ENCODE data around the gene C14orf93. TPM values are rescaled to one million over a fixed set of nuclear protein-coding genes. Genes with fewer than 3 reads are reported as not detected.
"Not testable (repeated sequence)": the region's sequence is repeated elsewhere in the genome, so short reads cannot be mapped to it uniquely, and the experiment has no call there.

The C14orf93 gene
- total and polyA plus RNA-seq, 5 donors from 2014 or later = 4.7 to 8.5 (median 7.1) TPM

DNA sequence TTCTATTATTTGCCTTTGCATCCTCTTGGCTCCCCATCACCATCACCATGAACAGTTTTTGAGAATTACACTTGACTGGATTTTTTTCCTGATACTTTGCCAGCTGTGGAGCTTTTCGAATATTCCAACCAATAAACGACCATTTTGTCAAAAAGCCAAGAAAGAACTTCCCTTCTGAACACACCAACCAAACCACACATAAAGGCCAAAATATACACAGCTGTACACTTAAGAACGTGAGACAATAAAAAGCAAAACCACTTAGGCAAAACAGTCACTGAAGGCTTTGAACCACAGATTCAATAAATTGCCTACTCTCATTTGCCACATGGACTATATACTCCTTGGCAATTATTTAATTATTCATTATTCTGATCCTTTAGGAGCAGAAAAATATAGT lies 1.1 kb downstream of the C14orf93 start:
- H3K4me1 Mint-ChIP-seq = peaks cover 15 to 51% (median 34%) of the 10 kb centered on the region in 4 donors
- peak overlapping the region; percentile 76 to 97 (median 92) for H3K4me3 Mint-ChIP-seq

DNA sequence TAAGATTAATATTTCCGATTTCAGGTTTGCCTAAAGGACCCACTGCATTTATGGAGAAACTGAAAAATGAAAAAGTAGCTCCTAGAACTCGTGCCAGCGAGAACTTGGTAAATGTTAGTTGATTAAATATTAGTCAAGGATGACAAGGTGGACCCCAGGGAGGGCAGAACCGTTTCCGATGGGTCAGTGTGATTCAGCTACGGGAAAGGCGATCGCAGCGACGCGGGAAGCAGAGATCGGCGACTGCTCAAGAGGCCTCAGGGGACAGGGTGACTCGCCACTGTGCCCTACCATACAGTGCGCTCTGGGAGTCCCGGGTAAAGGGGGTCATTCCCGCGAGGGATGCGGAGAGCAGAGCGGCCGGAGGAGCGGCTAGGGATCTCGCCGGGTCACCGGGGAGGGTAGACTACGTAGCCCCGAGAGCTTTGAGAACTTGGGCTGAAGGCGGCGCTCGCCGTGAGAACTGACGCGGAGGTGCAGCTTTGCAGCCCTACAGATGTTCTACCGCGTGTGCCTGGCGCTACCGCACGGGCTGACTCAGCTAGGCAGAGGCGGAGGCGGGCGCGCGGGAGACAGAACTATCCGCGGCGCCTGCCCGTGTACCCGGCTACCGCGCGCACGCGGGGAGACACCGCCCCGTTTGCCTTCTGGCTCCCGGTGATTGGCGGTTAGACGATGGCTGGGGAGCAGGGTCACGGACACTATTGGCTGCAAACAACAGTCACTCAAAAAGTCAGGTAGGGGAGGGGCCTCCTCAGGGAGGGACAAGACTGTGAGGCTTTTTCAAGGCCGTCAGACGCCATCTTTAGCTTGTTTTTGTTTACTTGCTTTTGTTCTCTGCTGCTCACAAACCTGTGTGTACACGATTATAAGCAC lies 3.2 kb downstream of the C14orf93 start:
- DNase-seq = peak; percentile 95 to 99 (median 98)
- Histone ChIP-seq H3K36me3 (ENCODE audit: control insufficient read depth, insufficient read depth, low read length) (no peaks in the 10 kb centered on the region), H3K4me1 (ENCODE audit: control insufficient read depth, insufficient read depth, low read length, poor library complexity, severe bottlenecking) (peaks cover 30% of the 10 kb centered on the region), H3K27ac (ENCODE audit: insufficient read depth, low read length, poor library complexity, severe bottlenecking) (peak overlapping the region; percentile 87), H3K4me3 (ENCODE audit: low read depth, low read length) (peak overlapping the region; percentile 93), H3K9me3 (ENCODE audit: control insufficient read depth in 2 of 2, low read length in 2 of 2) (no peaks in the 10 kb centered on the region), H3K27me3 (ENCODE audit: control insufficient read depth, insufficient read depth, low read length) (no peaks in the 10 kb centered on the region)
- Mint-ChIP-seq H3K27me3 (no peaks in the 10 kb centered on the region), H3K9me3 (no peaks in the 10 kb centered on the region), H3K4me1 (peaks cover 15 to 51% (median 34%) of the 10 kb centered on the region in 4 donors), H3K4me3 (peak overlapping the region; percentile 91 to 99 (median 95)), H3K36me3 (no peaks in the 10 kb centered on the region), H3K27ac (peak overlapping the region; percentile 98 to 99 (median 99))
- peak; percentile 96 for ATAC-seq (ENCODE audit: low read depth in 2 of 2)

More for the DNA sequence above, 1.1 kb downstream of the C14orf93 start:
- H3K27me3 Mint-ChIP-seq = no peaks in the 10 kb centered on the region
- no peaks in the 10 kb centered on the region for H3K36me3 ChIP-seq (ENCODE audit: control insufficient read depth, insufficient read depth, low read length)
- H3K9me3 Mint-ChIP-seq = no peaks in the 10 kb centered on the region
- H3K36me3 Mint-ChIP-seq = no peaks in the 10 kb centered on the region
- no peaks in the 10 kb centered on the region for H3K27me3 ChIP-seq (ENCODE audit: control insufficient read depth, insufficient read depth, low read length)
- peaks cover 30% of the 10 kb centered on the region for H3K4me1 ChIP-seq (ENCODE audit: control insufficient read depth, insufficient read depth, low read length, poor library complexity, severe bottlenecking)
- DNase-seq = peak in 1 of 3 donors; percentile 26
- no peak overlapping the region for H3K27ac ChIP-seq (ENCODE audit: insufficient read depth, low read length, poor library complexity, severe bottlenecking)
- no peak for ATAC-seq (ENCODE audit: low read depth in 2 of 2)
- peak overlapping the region; percentile 24 to 99 (median 87) for H3K27ac Mint-ChIP-seq
- peak overlapping the region; percentile 97 for H3K4me3 ChIP-seq (ENCODE audit: low read depth, low read length)
- H3K9me3 ChIP-seq (ENCODE audit: control insufficient read depth in 2 of 2, low read length in 2 of 2) = no peaks in the 10 kb centered on the region

DNA sequence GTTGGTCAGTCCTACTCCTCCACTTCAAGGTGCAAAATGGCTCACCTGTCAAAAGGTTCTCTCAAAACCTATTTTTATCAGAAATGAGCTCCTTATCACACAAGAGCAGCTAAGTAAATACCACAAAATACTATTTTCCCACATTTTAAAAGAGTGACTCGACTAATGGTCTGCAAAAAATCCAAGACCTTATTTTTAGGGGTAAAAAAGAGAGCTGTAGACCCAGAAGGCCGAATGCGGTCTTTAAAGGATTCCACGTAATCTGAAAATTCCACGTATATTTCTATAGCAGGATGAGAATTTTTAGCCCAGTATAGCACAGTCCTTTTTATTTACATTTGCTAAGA lies 3.8 kb downstream of the C14orf93 start:
- H3K4me3 Mint-ChIP-seq = peak overlapping the region; percentile 91 to 99 (median 95)
- Histone ChIP-seq H3K4me1 (ENCODE audit: control insufficient read depth, insufficient read depth, low read length, poor library complexity, severe bottlenecking) (peaks cover 30% of the 10 kb centered on the region), H3K9me3 (ENCODE audit: control insufficient read depth in 2 of 2, low read length in 2 of 2) (no peaks in the 10 kb centered on the region), H3K27me3 (ENCODE audit: control insufficient read depth, insufficient read depth, low read length) (no peaks in the 10 kb centered on the region), H3K4me3 (ENCODE audit: low read depth, low read length) (peak overlapping the region; percentile 93), H3K36me3 (ENCODE audit: control insufficient read depth, insufficient read depth, low read length) (no peaks in the 10 kb centered on the region), H3K27ac (ENCODE audit: insufficient read depth, low read length, poor library complexity, severe bottlenecking) (peak overlapping the region; percentile 87)
- H3K4me1 Mint-ChIP-seq = peaks cover 13 to 51% (median 32%) of the 10 kb centered on the region in 4 donors
- H3K9me3 Mint-ChIP-seq = no peaks in the 10 kb centered on the region
- H3K36me3 Mint-ChIP-seq = no peaks in the 10 kb centered on the region
- H3K27ac Mint-ChIP-seq = peak overlapping the region; percentile 98 to 99 (median 99)
- no peaks in the 10 kb centered on the region for H3K27me3 Mint-ChIP-seq
- DNase-seq (no peak), ATAC-seq (ENCODE audit: low read depth in 2 of 2) (no peak)

DNA sequence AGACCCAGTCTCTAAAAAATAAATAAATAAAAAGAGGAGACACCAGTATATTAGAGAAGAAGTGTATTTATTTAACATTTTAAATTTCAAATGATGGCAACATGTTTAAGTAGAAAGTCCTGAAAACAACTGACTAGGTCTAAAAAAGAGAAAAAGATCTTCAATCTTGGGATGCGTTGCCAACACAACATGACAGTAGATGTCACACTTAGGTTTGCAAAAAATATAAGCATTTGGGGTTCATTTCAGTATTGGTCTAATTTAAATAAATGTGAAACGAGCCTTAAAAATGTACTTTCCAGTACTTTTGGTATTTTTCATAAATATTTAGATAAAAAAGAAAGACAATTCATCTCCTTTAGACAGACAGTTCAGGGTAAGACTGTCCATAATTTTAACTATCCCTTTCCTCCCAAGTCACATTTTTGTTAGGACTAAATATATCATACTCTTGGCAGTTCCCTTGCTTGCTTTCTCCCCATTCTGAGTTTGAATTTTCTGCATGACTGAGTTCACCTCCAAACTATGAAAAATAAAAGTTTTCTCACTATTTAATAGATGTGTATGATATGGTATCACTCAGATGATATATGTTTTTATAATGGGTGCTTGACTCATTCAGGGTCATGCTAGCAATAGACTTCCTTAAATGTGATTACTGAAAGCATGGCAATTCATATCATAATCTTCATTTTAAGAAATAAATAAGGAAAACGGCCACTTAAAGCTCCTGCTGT lies 4.3 kb downstream of the C14orf93 start:
- no peak for ATAC-seq (ENCODE audit: low read depth in 2 of 2)
- Mint-ChIP-seq H3K27me3 (no peaks in the 10 kb centered on the region), H3K27ac (peak overlapping the region in 1 of 3 donors; percentile 99), H3K9me3 (no peaks in the 10 kb centered on the region), H3K4me3 (peak overlapping the region; percentile 91 to 99 (median 95)), H3K4me1 (peaks cover 13 to 51% (median 31%) of the 10 kb centered on the region in 4 donors), H3K36me3 (no peaks in the 10 kb centered on the region)
- Histone ChIP-seq H3K27ac (ENCODE audit: insufficient read depth, low read length, poor library complexity, severe bottlenecking) (peak overlapping the region; percentile 87), H3K9me3 (ENCODE audit: control insufficient read depth in 2 of 2, low read length in 2 of 2) (no peaks in the 10 kb centered on the region), H3K27me3 (ENCODE audit: control insufficient read depth, insufficient read depth, low read length) (no peaks in the 10 kb centered on the region), H3K4me3 (ENCODE audit: low read depth, low read length) (peak overlapping the region; percentile 93), H3K4me1 (ENCODE audit: control insufficient read depth, insufficient read depth, low read length, poor library complexity, severe bottlenecking) (peaks cover 30% of the 10 kb centered on the region), H3K36me3 (ENCODE audit: control insufficient read depth, insufficient read depth, low read length) (no peaks in the 10 kb centered on the region)
- DNase-seq = no peak

DNA sequence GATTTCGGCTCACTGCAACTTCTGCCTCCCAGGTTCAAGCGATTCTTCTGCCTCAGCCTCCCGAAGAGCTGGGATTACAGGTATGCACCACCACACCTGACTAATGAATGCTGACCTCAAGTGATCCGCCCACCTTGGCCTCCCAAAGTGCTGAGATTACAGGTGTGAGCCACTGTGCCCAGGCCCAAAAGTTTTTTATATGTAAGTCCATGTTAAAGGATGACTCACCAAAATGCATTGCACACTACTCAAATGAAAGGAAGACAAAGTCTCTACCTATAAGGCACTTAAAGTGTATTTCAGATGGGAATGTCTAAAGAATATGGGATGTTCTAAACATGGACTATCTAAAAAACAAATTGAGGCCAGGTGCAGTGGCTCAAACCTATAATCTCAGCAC lies 5.7 kb downstream of the C14orf93 start:
- H3K27ac ChIP-seq (ENCODE audit: insufficient read depth, low read length, poor library complexity, severe bottlenecking); DNase-seq; H3K9me3 ChIP-seq (ENCODE audit: control insufficient read depth in 2 of 2, low read length in 2 of 2); H3K36me3 ChIP-seq (ENCODE audit: control insufficient read depth, insufficient read depth, low read length); H3K27me3 ChIP-seq (ENCODE audit: control insufficient read depth, insufficient read depth, low read length); H3K9me3 Mint-ChIP-seq; ATAC-seq (ENCODE audit: low read depth in 2 of 2); H3K4me3 ChIP-seq (ENCODE audit: low read depth, low read length); H3K27ac Mint-ChIP-seq; H3K36me3 Mint-ChIP-seq; H3K27me3 Mint-ChIP-seq: not testable (repeated sequence)
- peaks cover 7 to 40% (median 22%) of the 10 kb centered on the region in 4 donors for H3K4me1 Mint-ChIP-seq
- peaks cover 20% of the 10 kb centered on the region for H3K4me1 ChIP-seq (ENCODE audit: control insufficient read depth, insufficient read depth, low read length, poor library complexity, severe bottlenecking)
- peak overlapping the region in 1 of 4 donors; percentile 36 for H3K4me3 Mint-ChIP-seq

DNA sequence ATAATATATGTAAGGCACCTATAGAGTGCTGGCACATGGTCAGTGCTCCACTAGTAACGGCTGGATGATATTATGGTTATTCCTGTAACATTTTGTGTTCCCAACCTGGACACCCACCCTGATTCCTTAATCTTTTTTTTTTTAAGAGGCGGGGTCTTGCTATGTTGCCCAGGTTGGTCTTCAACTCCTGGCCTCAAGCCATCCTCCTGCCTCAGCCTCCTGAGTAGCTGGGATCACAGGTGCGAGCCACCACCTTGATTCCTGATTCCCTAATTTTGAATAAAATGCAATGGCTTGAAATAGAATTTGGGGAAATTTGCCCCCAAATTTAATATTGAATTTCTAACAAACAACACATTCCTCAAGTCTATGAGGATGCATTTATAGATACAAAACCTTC lies 7.4 kb downstream of the C14orf93 start:
- no peak overlapping the region for H3K27ac ChIP-seq (ENCODE audit: insufficient read depth, low read length, poor library complexity, severe bottlenecking)
- Mint-ChIP-seq H3K4me3 (no peak overlapping the region), H3K4me1 (peaks cover 5 to 24% (median 12%) of the 10 kb centered on the region in 4 donors), H3K9me3 (no peaks in the 10 kb centered on the region), H3K36me3 (peaks cover 4% of the 10 kb centered on the region), H3K27me3 (no peaks in the 10 kb centered on the region), H3K27ac (no peak overlapping the region)
- H3K27me3 ChIP-seq (ENCODE audit: control insufficient read depth, insufficient read depth, low read length) = no peaks in the 10 kb centered on the region
- DNase-seq (no peak), ATAC-seq (ENCODE audit: low read depth in 2 of 2) (no peak)
- peaks cover 14% of the 10 kb centered on the region for H3K4me1 ChIP-seq (ENCODE audit: control insufficient read depth, insufficient read depth, low read length, poor library complexity, severe bottlenecking)
- no peaks in the 10 kb centered on the region for H3K9me3 ChIP-seq (ENCODE audit: control insufficient read depth in 2 of 2, low read length in 2 of 2)
- peaks cover 2% of the 10 kb centered on the region for H3K36me3 ChIP-seq (ENCODE audit: control insufficient read depth, insufficient read depth, low read length)
- H3K4me3 ChIP-seq (ENCODE audit: low read depth, low read length) = no peak overlapping the region

DNA sequence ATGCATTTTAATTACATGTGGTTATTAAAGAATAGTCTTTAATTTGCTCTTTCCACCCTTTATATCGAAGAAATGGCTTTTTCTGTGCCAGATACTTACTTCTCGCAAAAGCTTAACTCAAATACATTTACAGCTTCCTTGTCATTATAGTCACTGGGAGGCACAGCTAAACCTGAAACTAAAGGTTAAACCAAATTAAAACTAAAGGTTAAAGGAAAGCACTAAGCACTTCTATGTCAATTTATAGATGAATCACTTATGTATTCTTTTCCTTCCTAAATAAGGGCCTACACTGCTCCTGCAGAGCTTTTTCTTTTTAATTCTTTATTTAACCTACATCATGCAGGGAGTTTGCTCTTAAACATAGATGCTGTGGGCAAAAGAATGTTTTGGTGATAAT lies 9.1 kb downstream of the C14orf93 start:
- peaks cover 0 to 7% (median 5%) of the 10 kb centered on the region in 4 donors for H3K4me1 Mint-ChIP-seq
- ATAC-seq (ENCODE audit: low read depth in 2 of 2) = no peak

More for the DNA sequence above, 9.1 kb downstream of the C14orf93 start:
- no peak for DNase-seq
- Histone ChIP-seq H3K9me3 (ENCODE audit: control insufficient read depth in 2 of 2, low read length in 2 of 2) (no peaks in the 10 kb centered on the region), H3K27me3 (ENCODE audit: control insufficient read depth, insufficient read depth, low read length) (no peaks in the 10 kb centered on the region), H3K27ac (ENCODE audit: insufficient read depth, low read length, poor library complexity, severe bottlenecking) (no peak overlapping the region), H3K4me3 (ENCODE audit: low read depth, low read length) (no peak overlapping the region), H3K36me3 (ENCODE audit: control insufficient read depth, insufficient read depth, low read length) (peaks cover 2% of the 10 kb centered on the region), H3K4me1 (ENCODE audit: control insufficient read depth, insufficient read depth, low read length, poor library complexity, severe bottlenecking) (peaks cover under 1% of the 10 kb centered on the region)
- peaks cover 4% of the 10 kb centered on the region for H3K36me3 Mint-ChIP-seq
- H3K27ac Mint-ChIP-seq = no peak overlapping the region
- no peak overlapping the region for H3K4me3 Mint-ChIP-seq
- no peaks in the 10 kb centered on the region for H3K27me3 Mint-ChIP-seq
- H3K9me3 Mint-ChIP-seq = no peaks in the 10 kb centered on the region
